Measurements from ENCODE around the gene DQX1.

Gene DQX1

GRCh38 chr2:74504591-74504990 is 21.4 kb downstream of the DQX1 start:
- Mint-ChIP-seq H3K9me3 (no peaks in the 10 kb centered on the region), H3K4me1 (peaks cover 68% of the 10 kb centered on the region), H3K4me3 (peak overlapping the region; percentile 5), H3K27ac (no peak overlapping the region), H3K36me3 (peaks cover 42% of the 10 kb centered on the region), H3K27me3 (peaks cover 77% of the 10 kb centered on the region)
- CTCF ChIA-PET: interaction anchor here (0.6 to 2.5 kb wide), 5 partner anchors 8 to 80 kb away, joined by 3 to 11 read pairs (median 4); partner anchors contain the start of genes CCDC142 and TTC31
- DNase-seq: no peak

GRCh38 chr2:74503506-74504475 is 22.2 kb downstream of the DQX1 start:
- Mint-ChIP-seq H3K36me3 (peaks cover 42% of the 10 kb centered on the region), H3K9me3 (no peaks in the 10 kb centered on the region), H3K4me1 (peaks cover 72% of the 10 kb centered on the region), H3K4me3 (peak overlapping the region; percentile 61), H3K27ac (no peak overlapping the region), H3K27me3 (peaks cover 80% of the 10 kb centered on the region)
- no peak for DNase-seq
- CTCF ChIA-PET: interaction anchor here (0.6 to 2.5 kb wide), 9 partner anchors 7 to 90 kb away, joined by 3 to 11 read pairs (median 4); partner anchors contain the start of genes CCDC142 and TTC31

DNA sequence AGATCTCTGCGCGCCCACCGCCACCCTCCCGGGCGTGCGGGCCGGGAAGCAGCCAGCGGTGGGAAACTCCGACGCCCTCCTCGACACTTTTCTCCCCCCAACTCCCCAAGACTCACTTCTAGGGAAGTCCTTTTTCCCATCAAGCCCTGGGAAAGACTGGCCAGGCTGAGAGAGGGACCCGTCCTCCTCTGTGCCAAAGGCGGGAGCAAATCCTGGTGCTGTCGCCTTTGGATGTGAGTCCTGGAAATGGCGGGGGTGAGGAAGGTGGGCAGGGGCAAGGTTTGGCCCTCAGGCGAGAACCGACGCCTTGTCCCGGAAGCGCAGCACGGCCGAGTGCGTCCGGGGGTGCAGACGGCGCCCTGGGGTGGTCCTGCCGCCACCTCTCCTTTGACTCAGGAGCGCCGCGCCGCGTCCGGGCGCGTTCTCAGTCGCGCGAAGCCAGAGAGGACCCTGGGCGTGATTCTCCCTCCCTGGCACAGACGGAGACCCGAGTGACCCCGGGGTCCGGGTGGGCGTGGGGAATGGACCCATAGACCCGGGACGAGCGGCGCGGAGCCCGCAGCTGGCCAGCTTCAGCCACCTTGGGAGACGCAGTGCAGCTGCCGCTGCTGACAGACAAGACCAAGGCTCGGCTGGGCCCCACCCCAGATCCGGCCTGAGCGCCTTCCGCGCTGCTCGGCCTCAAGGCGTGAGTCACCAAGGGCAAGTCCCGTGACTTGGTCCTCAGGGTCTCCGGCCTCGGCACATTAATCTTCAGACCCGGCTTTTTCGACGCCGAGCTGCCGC is 23.1 kb downstream of the DQX1 start:
- peak overlapping the region; percentile 61 for H3K4me3 Mint-ChIP-seq
- peaks cover 38% of the 10 kb centered on the region for H3K36me3 Mint-ChIP-seq
- peaks cover 80% of the 10 kb centered on the region for H3K27me3 Mint-ChIP-seq
- no peaks in the 10 kb centered on the region for H3K9me3 Mint-ChIP-seq
- DNase-seq: peak; percentile 57
- no peak overlapping the region for H3K27ac Mint-ChIP-seq
- H3K4me1 Mint-ChIP-seq: peaks cover 72% of the 10 kb centered on the region
- CTCF ChIA-PET: interaction anchor here (0.7 to 2.5 kb wide), 7 partner anchors 10 to 89 kb away, joined by 3 to 11 read pairs (median 4); partner anchors contain the start of genes CCDC142 and TTC31

DNA sequence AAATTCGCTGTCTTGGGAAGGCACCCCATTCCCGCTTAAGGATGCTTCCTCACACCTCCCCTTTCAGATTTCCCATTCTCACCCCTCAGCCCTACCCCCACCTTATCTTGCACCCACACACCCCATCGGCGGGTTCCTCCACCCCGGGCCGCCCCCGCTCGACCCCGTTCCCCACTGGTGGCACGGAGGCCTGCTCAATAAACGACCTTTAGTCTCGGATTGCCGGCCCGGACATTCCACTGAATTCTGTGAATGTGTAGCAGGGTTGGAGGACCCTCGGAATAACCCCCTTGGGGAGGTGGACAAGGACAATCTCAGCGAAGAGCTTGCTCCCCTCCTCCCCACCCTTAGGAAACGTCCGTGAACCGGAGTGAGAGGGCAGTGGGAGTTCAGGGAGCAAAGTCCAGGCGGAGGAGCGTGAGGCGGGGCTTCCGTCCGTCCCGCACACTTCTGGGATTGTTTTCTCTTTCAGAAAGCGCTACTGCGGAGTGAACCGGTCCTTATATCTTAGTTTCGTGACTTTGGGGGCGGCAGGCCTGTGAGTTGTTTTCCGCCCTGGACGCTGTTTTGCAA is 23.8 kb downstream of the DQX1 start:
- CTCF ChIA-PET: interaction anchor here (2.6 kb wide), 1 partner anchor 30 kb away, joined by 11 read pairs; no protein-coding TSS in a partner anchor
- no peak for DNase-seq
- Mint-ChIP-seq H3K27me3 (peaks cover 80% of the 10 kb centered on the region), H3K4me3 (peak overlapping the region; percentile 61), H3K27ac (no peak overlapping the region), H3K9me3 (no peaks in the 10 kb centered on the region), H3K4me1 (peaks cover 71% of the 10 kb centered on the region), H3K36me3 (peaks cover 35% of the 10 kb centered on the region)

DNA sequence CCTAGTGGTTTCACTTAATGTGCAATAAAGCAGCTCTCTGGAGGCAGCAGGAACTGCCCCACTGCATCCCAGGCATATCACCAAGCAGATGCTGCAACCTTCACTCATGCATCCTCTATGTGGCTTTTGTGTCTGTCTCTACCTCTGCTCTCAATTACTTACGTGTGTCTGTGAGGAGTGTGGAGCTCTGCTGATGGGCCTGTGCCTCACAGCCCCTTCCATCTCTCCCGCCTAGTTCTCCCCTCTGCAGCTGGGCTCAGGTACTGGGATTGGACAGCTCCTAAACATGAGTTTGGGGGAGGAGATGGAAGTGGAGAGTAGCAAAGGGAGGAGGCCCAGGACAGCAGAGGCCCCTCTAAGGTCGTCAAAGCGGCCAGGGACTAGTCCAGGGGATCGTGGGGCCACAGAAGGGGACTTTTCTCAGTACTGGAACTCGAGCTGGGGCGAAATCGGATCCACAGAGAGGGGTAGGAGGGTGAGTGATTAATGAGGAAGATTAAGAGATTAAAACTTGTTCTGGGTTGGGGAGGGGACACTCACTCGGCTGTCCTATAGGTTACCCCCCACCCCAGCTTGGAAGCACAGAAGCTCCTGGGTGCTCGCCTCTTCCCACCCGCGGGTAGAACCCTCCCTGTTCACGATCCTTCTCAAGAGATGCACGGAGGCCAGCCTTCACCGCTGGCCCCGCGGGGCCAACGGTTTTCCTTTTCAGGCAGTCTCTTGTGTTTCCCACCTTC is 24.5 kb downstream of the DQX1 start:
- H3K36me3 Mint-ChIP-seq: peaks cover 29% of the 10 kb centered on the region
- H3K27ac Mint-ChIP-seq: no peak overlapping the region
- peaks cover 64% of the 10 kb centered on the region for H3K4me1 Mint-ChIP-seq
- H3K27me3 Mint-ChIP-seq: peaks cover 85% of the 10 kb centered on the region
- no peak for DNase-seq
- CTCF ChIA-PET: interaction anchor here (1.4 to 2.6 kb wide), 5 partner anchors 8 to 90 kb away, joined by 3 to 11 read pairs (median 5); partner anchors contain the start of gene TLX2
- peak overlapping the region; percentile 61 for H3K4me3 Mint-ChIP-seq
- H3K9me3 Mint-ChIP-seq: no peaks in the 10 kb centered on the region

GRCh38 chr2:74500578-74500946 is 25.5 kb downstream of the DQX1 start:
- DNase-seq: no peak
- Mint-ChIP-seq H3K9me3 (no peaks in the 10 kb centered on the region), H3K4me3 (no peak overlapping the region), H3K27ac (no peak overlapping the region), H3K4me1 (peaks cover 58% of the 10 kb centered on the region), H3K36me3 (peaks cover 24% of the 10 kb centered on the region), H3K27me3 (peaks cover 90% of the 10 kb centered on the region)
- CTCF ChIA-PET: interaction anchor here (0.7 to 2.6 kb wide), 6 partner anchors 9 to 90 kb away, joined by 3 to 11 read pairs (median 4); partner anchors contain the start of genes CCDC142, TLX2 and TTC31

DNA sequence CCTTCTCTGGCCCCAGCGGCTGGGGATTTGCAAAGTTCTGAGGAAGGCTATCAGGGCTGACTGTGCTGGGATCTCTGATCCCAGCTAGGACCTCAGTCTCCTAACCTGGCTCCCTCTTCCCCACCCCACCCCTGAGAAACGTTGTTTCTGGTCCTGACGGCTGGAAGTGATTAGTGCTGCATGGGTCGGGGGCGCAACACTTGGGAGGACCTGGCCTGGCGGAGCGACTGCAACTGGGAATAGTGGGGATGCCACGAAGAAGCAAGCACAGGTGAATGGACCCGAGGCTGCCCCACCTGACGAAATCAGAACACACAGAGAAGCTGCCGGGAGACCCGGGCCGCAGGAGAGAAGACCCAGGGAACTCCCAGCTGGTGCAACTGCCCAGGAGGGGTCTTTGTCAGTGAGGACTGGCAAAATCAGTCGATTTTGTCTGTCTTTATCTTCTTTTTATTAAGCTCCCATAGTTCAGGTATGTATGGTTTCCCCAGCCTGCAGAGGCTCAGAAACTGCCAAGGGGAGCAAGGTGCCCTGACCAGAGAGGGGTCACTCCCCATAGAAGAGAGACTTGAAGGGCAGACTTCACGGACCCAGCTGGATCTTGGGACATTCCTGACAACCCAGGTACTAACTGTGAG is 26.0 kb downstream of the DQX1 start:
- CTCF ChIA-PET: interaction anchor here (0.7 to 2.6 kb wide), 6 partner anchors 10 to 91 kb away, joined by 3 to 11 read pairs (median 4); partner anchors contain the start of genes CCDC142, TLX2 and TTC31
- DNase-seq: no peak
- H3K9me3 Mint-ChIP-seq: no peaks in the 10 kb centered on the region
- H3K36me3 Mint-ChIP-seq: peaks cover 19% of the 10 kb centered on the region
- H3K4me1 Mint-ChIP-seq: peaks cover 54% of the 10 kb centered on the region
- no peak overlapping the region for H3K4me3 Mint-ChIP-seq
- peaks cover 90% of the 10 kb centered on the region for H3K27me3 Mint-ChIP-seq
- H3K27ac Mint-ChIP-seq: no peak overlapping the region

DNA sequence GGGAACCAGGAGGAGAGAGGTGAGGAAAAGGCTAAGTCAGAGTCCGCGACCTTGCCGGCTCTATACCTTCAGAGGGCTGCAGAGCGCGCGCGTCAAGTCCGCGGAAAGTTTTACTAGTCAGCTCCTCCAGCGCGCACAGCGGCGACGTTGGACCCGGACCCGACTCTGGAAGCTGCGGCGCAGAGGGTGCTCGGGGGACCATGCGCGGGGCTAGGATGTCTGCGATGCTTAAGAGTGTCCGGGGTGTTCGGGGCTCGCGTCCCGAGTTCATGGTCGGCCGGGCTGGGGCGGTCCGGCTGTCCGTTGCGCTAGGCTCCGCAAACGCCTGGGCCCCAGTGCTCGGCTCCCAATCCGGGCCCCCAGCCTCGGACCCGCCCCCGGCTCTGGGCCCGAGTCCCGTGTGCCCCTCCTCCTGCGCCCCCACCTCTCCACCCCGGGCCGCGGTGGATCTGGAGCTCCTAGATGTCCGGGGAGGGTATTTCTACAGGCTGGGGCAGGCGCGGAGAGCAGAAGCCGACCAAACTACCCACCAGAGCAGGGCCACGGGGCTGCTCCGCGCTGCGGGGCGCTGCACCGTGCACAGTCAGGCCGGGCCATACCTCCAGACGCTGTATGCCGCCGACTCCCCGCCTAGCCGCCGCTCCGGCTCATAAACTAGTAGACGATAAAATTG is 26.6 kb downstream of the DQX1 start, which contains the start of gene LBX2:
Gene LBX2 (minus strand): TSS at position 337 of the 673 bp plus-strand sequence. CDS start 66 bp downstream, at position 271.
- peaks cover 48% of the 10 kb centered on the region for H3K4me1 Mint-ChIP-seq
- H3K36me3 Mint-ChIP-seq: peaks cover 14% of the 10 kb centered on the region
- peak within 1 kb of the TSS; percentile 83 for H3K4me3 Mint-ChIP-seq
- CTCF ChIA-PET: interaction anchor here (1.6 to 2.6 kb wide), 2 partner anchors 33 to 92 kb away, joined by 3 to 11 read pairs; no protein-coding TSS in a partner anchor
- peak; percentile 52 for DNase-seq
- no peaks in the 10 kb centered on the region for H3K9me3 Mint-ChIP-seq
- H3K27ac Mint-ChIP-seq: no peak within 1 kb of the TSS
- peaks cover 86% of the 10 kb centered on the region for H3K27me3 Mint-ChIP-seq

DNA sequence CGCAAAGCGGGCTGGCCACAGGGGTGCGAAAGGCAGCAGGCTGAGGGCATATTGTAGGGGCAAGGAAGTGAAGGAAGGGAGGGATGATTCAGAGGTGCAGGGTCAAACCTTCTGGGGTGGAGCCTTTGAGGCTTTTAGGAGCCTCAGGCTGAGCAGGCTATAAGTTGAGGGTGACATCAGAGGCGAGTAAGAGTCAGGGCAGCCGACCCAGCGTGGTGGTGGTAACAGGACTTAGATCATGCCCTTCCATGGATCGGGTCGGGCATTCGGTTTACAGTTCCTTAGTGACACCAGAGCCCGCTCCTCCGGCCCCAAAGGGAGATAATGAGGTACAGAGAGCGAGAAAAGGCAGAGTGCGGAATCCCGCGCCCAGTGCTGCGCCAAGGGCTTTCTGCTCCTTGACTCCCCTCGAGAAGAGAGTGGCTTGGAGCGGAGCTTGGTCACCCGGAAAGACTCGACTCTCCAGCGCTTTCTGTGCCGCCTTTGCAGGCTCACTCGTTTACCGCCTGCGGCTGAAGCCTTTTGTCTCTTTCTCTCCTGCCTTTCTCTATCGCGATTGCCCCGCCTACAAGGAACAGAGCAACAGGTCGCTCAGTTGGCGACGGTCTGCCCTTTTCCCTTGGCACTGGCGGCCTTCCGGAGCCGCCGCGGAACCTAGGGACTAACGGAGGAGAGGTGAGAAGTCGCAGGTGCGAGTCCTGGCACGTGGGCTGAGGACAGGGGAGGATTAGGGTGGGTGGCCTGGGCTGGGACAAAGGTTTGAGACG is 27.3 kb downstream of the DQX1 start:
- Mint-ChIP-seq H3K9me3 (no peaks in the 10 kb centered on the region), H3K27me3 (peaks cover 79% of the 10 kb centered on the region), H3K4me1 (peaks cover 41% of the 10 kb centered on the region), H3K4me3 (peak overlapping the region; percentile 83), H3K36me3 (peaks cover 19% of the 10 kb centered on the region), H3K27ac (no peak overlapping the region)
- CTCF ChIA-PET: no interaction called here
- peak; percentile 49 for DNase-seq

- Mint-ChIP-seq H3K9me3 (no peaks in the 10 kb centered on the region), H3K4me3 (peak overlapping the region; percentile 83), H3K4me1 (peaks cover 34% of the 10 kb centered on the region), H3K36me3 (peaks cover 21% of the 10 kb centered on the region), H3K27me3 (peaks cover 71% of the 10 kb centered on the region), H3K27ac (no peak overlapping the region)
- CTCF ChIA-PET: interaction anchor here (0.6 kb wide), 1 partner anchor 17 kb away, joined by 3 read pairs; no protein-coding TSS in a partner anchor
- DNase-seq: peak; percentile 49
These were observed 28.1 kb downstream of the DQX1 start for GRCh38 chr2:74497777-74498499.
